ENCODE measurements around the gene SLC12A7.

The SLC12A7 gene

DNA sequence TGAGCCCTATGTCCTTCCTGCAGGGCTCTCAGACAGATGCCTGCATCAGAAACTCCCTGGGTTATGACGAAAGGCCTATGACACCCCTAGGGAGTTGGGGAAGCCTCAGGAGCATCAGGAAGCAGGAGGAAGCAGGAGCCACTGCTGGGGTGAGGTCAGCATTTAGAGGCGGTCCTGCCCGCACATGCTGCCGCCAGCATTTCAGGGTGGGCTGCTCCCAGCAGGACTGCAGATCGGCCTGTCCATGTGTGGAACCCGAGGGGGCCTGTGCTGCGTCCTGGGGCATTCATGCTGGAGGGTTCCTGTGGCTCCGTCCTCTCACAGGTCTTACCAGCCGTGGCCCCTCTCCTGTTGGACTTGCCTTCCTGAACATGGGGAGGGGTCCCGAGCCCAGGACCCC is 96.4 kb downstream of the SLC12A7 start:
- TF ChIP-seq SIN3A (IDR thresholded peaks at IDR 0.05; ENCODE audit: borderline replicate concordance, insufficient read depth, low read length) (no peak), POLR2AphosphoS5 (IDR thresholded peaks at IDR 0.05; ENCODE audit: low read depth, low read length) (no peak), FOXP2 (optimal IDR thresholded peaks at IDR 0.05; ENCODE audit: borderline replicate concordance, extremely low read depth, extremely low read length, insufficient read depth) (no peak), TAF1 (IDR thresholded peaks at IDR 0.05; ENCODE audit: borderline replicate concordance, insufficient read depth, low read length) (no peak)
- TF ChIP-seq, protein P1, sequence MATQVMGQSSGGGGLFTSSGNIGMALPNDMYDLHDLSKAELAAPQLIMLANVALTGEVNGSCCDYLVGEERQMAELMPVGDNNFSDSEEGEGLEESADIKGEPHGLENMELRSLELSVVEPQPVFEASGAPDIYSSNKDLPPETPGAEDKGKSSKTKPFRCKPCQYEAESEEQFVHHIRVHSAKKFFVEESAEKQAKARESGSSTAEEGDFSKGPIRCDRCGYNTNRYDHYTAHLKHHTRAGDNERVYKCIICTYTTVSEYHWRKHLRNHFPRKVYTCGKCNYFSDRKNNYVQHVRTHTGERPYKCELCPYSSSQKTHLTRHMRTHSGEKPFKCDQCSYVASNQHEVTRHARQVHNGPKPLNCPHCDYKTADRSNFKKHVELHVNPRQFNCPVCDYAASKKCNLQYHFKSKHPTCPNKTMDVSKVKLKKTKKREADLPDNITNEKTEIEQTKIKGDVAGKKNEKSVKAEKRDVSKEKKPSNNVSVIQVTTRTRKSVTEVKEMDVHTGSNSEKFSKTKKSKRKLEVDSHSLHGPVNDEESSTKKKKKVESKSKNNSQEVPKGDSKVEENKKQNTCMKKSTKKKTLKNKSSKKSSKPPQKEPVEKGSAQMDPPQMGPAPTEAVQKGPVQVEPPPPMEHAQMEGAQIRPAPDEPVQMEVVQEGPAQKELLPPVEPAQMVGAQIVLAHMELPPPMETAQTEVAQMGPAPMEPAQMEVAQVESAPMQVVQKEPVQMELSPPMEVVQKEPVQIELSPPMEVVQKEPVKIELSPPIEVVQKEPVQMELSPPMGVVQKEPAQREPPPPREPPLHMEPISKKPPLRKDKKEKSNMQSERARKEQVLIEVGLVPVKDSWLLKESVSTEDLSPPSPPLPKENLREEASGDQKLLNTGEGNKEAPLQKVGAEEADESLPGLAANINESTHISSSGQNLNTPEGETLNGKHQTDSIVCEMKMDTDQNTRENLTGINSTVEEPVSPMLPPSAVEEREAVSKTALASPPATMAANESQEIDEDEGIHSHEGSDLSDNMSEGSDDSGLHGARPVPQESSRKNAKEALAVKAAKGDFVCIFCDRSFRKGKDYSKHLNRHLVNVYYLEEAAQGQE (IDR thresholded peaks at IDR 0.05; ENCODE audit: insufficient read depth in 1 of 2, low read depth in 2 of 2, low read length in 2 of 2): no peak

GRCh38 chr5:1014781-1015221 is 97.1 kb downstream of the SLC12A7 start:
- TF ChIP-seq TAF1 (IDR thresholded peaks at IDR 0.05; ENCODE audit: borderline replicate concordance, insufficient read depth, low read length): no peak
- no peak for TF ChIP-seq POLR2AphosphoS5 (IDR thresholded peaks at IDR 0.05; ENCODE audit: low read depth, low read length)
- no peak for TF ChIP-seq FOXP2 (optimal IDR thresholded peaks at IDR 0.05; ENCODE audit: borderline replicate concordance, extremely low read depth, extremely low read length, insufficient read depth)
- TF ChIP-seq SIN3A (IDR thresholded peaks at IDR 0.05; ENCODE audit: borderline replicate concordance, insufficient read depth, low read length): no peak
- TF ChIP-seq, protein P1 (IDR thresholded peaks at IDR 0.05; ENCODE audit: insufficient read depth in 1 of 2, low read depth in 2 of 2, low read length in 2 of 2): no peak

GRCh38 chr5:1014346-1014745 is 97.5 kb downstream of the SLC12A7 start:
- TF ChIP-seq, protein P1 (IDR thresholded peaks at IDR 0.05; ENCODE audit: insufficient read depth in 1 of 2, low read depth in 2 of 2, low read length in 2 of 2): no peak
- TF ChIP-seq POLR2AphosphoS5 (IDR thresholded peaks at IDR 0.05; ENCODE audit: low read depth, low read length) (no peak), FOXP2 (optimal IDR thresholded peaks at IDR 0.05; ENCODE audit: borderline replicate concordance, extremely low read depth, extremely low read length, insufficient read depth) (no peak), SIN3A (IDR thresholded peaks at IDR 0.05; ENCODE audit: borderline replicate concordance, insufficient read depth, low read length) (no peak), TAF1 (IDR thresholded peaks at IDR 0.05; ENCODE audit: borderline replicate concordance, insufficient read depth, low read length) (no peak)

- TF ChIP-seq SIN3A (IDR thresholded peaks at IDR 0.05; ENCODE audit: borderline replicate concordance, insufficient read depth, low read length) (no peak), POLR2AphosphoS5 (IDR thresholded peaks at IDR 0.05; ENCODE audit: low read depth, low read length) (no peak), TAF1 (IDR thresholded peaks at IDR 0.05; ENCODE audit: borderline replicate concordance, insufficient read depth, low read length) (no peak), FOXP2 (optimal IDR thresholded peaks at IDR 0.05; ENCODE audit: borderline replicate concordance, extremely low read depth, extremely low read length, insufficient read depth) (no peak)
- TF ChIP-seq, protein P1 (IDR thresholded peaks at IDR 0.05; ENCODE audit: insufficient read depth in 1 of 2, low read depth in 2 of 2, low read length in 2 of 2): no peak
Observed at GRCh38 chr5:1013948-1014301, 97.9 kb downstream of the SLC12A7 start.

All from PFSK-1 (cell line).